NT2/D1 (cell line): ENCODE results near the gene TMPRSS11A.

Experiments
- SUZ12 ChIP-seq: IDR thresholded peaks from 2 replicates; pipeline ENCODE4 v1.6.1; 2011; ENCODE audit not compliant: insufficient read length, insufficient read depth; ENCODE audit errors: extremely low read depth
- YY1 ChIP-seq: IDR thresholded peaks from 2 replicates; pipeline ENCODE4 v1.6.1; 2011; ENCODE audit not compliant: insufficient read length, insufficient read depth
- ZNF274 ChIP-seq: IDR thresholded peaks from 2 replicates; pipeline ENCODE4 v1.6.1; 2011; ENCODE audit warnings: mild to moderate bottlenecking, low read depth, low read length

- TF ChIP-seq ZNF274 (no peak), SUZ12 (no peak), YY1 (no peak)
Measured at GRCh38 chr4:67879486-67879885, 83.8 kb downstream of the TMPRSS11A start.
